ENCODE results near the gene GAB1.

The GAB1 gene

GRCh38 chr4:143294310-143294709 lies 42.4 kb upstream of the GAB1 start:
- ChIA-PET POLR2A (no interaction called here), CTCF (no interaction called here)
- no peak for TF ChIP-seq CTCF (IDR thresholded peaks at IDR 0.05; ENCODE audit: control extremely low read depth, extremely low read depth, low read depth, missing control alignments)
- no peak for DNase-seq (ENCODE audit: extremely low spot score)

- CTCF ChIA-PET, result interaction anchor here (1.2 kb wide), 1 partner anchor 15 kb away, joined by 3 read pairs; no protein-coding TSS in a partner anchor
- POLR2A ChIA-PET, result interaction anchor here (0.6 kb wide), 1 partner anchor 39 kb away, joined by 3 read pairs; no protein-coding TSS in a partner anchor
- no peak for TF ChIP-seq CTCF (IDR thresholded peaks at IDR 0.05; ENCODE audit: control extremely low read depth, extremely low read depth, low read depth, missing control alignments)
- DNase-seq (ENCODE audit: extremely low spot score), result no peak
Observed at GRCh38 chr4:143294710-143295275, 41.9 kb upstream of the GAB1 start.

- CTCF ChIA-PET, result no interaction called here
- no peak for DNase-seq (ENCODE audit: extremely low spot score)
- POLR2A ChIA-PET, result no interaction called here
- TF ChIP-seq CTCF (IDR thresholded peaks at IDR 0.05; ENCODE audit: control extremely low read depth, extremely low read depth, low read depth, missing control alignments), result no peak
Observed at GRCh38 chr4:143296397-143297067, 40.1 kb upstream of the GAB1 start.

- ChIA-PET CTCF (interaction anchor here (0.9 to 1.9 kb wide), 2 partner anchors 10 to 13 kb away, joined by 4 to 5 read pairs; no protein-coding TSS in a partner anchor), POLR2A (no interaction called here)
- TF ChIP-seq CTCF (IDR thresholded peaks at IDR 0.05; ENCODE audit: control extremely low read depth, extremely low read depth, low read depth, missing control alignments), result no peak
- no peak for DNase-seq (ENCODE audit: extremely low spot score)
Observed at GRCh38 chr4:143300860-143301259, 35.8 kb upstream of the GAB1 start.

GRCh38 chr4:143302536-143302935 lies 34.1 kb upstream of the GAB1 start:
- DNase-seq (ENCODE audit: extremely low spot score), result no peak
- CTCF ChIA-PET, result interaction anchor here (1.9 kb wide), 1 partner anchor 11 kb away, joined by 5 read pairs; no protein-coding TSS in a partner anchor
- POLR2A ChIA-PET, result no interaction called here
- TF ChIP-seq CTCF (IDR thresholded peaks at IDR 0.05; ENCODE audit: control extremely low read depth, extremely low read depth, low read depth, missing control alignments), result no peak

GRCh38 chr4:143306788-143307187 lies 29.9 kb upstream of the GAB1 start:
- no peak for DNase-seq (ENCODE audit: extremely low spot score)
- ChIA-PET POLR2A (no interaction called here), CTCF (no interaction called here)
- no peak for TF ChIP-seq CTCF (IDR thresholded peaks at IDR 0.05; ENCODE audit: control extremely low read depth, extremely low read depth, low read depth, missing control alignments)

Measured in GM10248 (cell line).